CD4-positive, alpha-beta memory T cell (primary cell): ENCODE data around the gene RAB13. TPM values are rescaled to one million over a fixed set of nuclear protein-coding genes. Genes with fewer than 3 reads are reported as not detected.
A peak's percentile ranks its signal among the peaks of the same experiment; 100 is the strongest.

Experiments
- CTCF ChIA-PET: fragments of 350-600 bp; sonication (Branson Sonifier 250); formaldehyde crosslinking; loops from one replicate; lab custom pipeline; 2021; ENCODE audit warnings: inconsistent platforms; ENCODE audit not compliant: partially characterized antibody; lab: Charles Lee
- POLR2A ChIA-PET: fragments of 350-600 bp; sonication (Branson Sonifier 250); formaldehyde crosslinking; loops from one replicate; lab custom pipeline; 2021; ENCODE audit not compliant: partially characterized antibody; lab: Charles Lee
- DNase-seq, 5 donors: peaks; one replicate each; pipeline versions ENCODE4 v3.0.0 to v3.0.0-alpha.2; 2020 to 2022; ENCODE audit warnings: mixed read lengths in 1 of 5
- H3K27ac ChIP-seq: one replicate; pipeline ENCODE4 v1.7.0; 2013; ENCODE audit warnings: low read depth, low read length
- H3K27me3 ChIP-seq: 2 replicates; pipeline ENCODE4 v1.7.0; 2013; ENCODE audit warnings: mild to moderate bottlenecking, low read length, moderate library complexity; ENCODE audit not compliant: insufficient read depth
- H3K36me3 ChIP-seq: 2 replicates; pipeline ENCODE4 v1.7.0; 2013; ENCODE audit warnings: mild to moderate bottlenecking, low read length, moderate library complexity; ENCODE audit not compliant: insufficient read depth
- H3K4me1 ChIP-seq: 2 replicates; pipeline ENCODE4 v1.7.0; 2013; ENCODE audit warnings: mild to moderate bottlenecking, low read length, moderate library complexity; ENCODE audit not compliant: insufficient read depth
- H3K4me3 ChIP-seq, 2 donors: one replicate each; pipeline ENCODE4 v1.7.0; 2013; ENCODE audit warnings: low read length in 2 of 2, mild to moderate bottlenecking in 1 of 2
- H3K9me3 ChIP-seq, 2 donors: one replicate each; pipeline ENCODE4 v1.7.0; 2013; ENCODE audit warnings: low read length in 2 of 2, control low read depth in 1 of 2; ENCODE audit not compliant: control insufficient read depth in 1 of 2
- H3K27ac Mint-ChIP-seq, 7 donors: one replicate each; pipeline ENCODE4 v1.8.0; 2020 to 2021; ENCODE audit warnings: mixed read lengths in 7 of 7, mild to moderate bottlenecking in 6 of 7, inconsistent platforms in 3 of 7, moderate library complexity in 3 of 7
- H3K27me3 Mint-ChIP-seq, 2 donors: one replicate each; pipeline ENCODE4 v1.8.0; 2020 to 2021; ENCODE audit warnings: mixed read lengths in 2 of 2
- H3K36me3 Mint-ChIP-seq, 2 donors: one replicate each; pipeline ENCODE4 v1.8.0; 2020 to 2021; ENCODE audit warnings: mixed read lengths in 2 of 2, inconsistent platforms in 1 of 2, mild to moderate bottlenecking in 1 of 2
- H3K4me1 Mint-ChIP-seq, 4 donors: one replicate each; pipeline ENCODE4 v1.8.0; 2020 to 2021; ENCODE audit warnings: mixed read lengths in 4 of 4, mild to moderate bottlenecking in 1 of 4
- H3K4me3 Mint-ChIP-seq, 8 donors: one replicate each; pipeline ENCODE4 v1.8.0; 2020 to 2021; ENCODE audit warnings: mixed read lengths in 8 of 8, mild to moderate bottlenecking in 7 of 8, moderate library complexity in 6 of 8, inconsistent platforms in 3 of 8
- H3K9me3 Mint-ChIP-seq, 8 donors: one replicate each; pipeline ENCODE4 v1.8.0; 2020 to 2021; ENCODE audit warnings: mixed read lengths in 8 of 8, mild to moderate bottlenecking in 5 of 8, inconsistent platforms in 3 of 8, moderate library complexity in 1 of 8
- intact Hi-C: fragments of 100-400 bp; cut with micrococcal nuclease; formaldehyde crosslinking; loops from one replicate; pipeline ENCODE4 v1.15.1; 2023
- polyA plus RNA-seq, 2 donors: library from polyadenylated mRNA; unstranded; fragments of 300-500 nt; fragmentation: Illumina TruSeq; gene quantifications; one replicate each; pipeline ENCODE4 v1.2.3, GENCODE V29; 2021
- total RNA-seq, 2 experiments: library from RNA; stranded (reverse); gene quantifications; one replicate each; pipeline ENCODE4 v1.2.3, GENCODE V29; 2021

The RAB13 gene
- total and polyA plus RNA-seq, 4 experiments from 2014 or later, result 0.47 TPM; not detected in 3

DNA sequence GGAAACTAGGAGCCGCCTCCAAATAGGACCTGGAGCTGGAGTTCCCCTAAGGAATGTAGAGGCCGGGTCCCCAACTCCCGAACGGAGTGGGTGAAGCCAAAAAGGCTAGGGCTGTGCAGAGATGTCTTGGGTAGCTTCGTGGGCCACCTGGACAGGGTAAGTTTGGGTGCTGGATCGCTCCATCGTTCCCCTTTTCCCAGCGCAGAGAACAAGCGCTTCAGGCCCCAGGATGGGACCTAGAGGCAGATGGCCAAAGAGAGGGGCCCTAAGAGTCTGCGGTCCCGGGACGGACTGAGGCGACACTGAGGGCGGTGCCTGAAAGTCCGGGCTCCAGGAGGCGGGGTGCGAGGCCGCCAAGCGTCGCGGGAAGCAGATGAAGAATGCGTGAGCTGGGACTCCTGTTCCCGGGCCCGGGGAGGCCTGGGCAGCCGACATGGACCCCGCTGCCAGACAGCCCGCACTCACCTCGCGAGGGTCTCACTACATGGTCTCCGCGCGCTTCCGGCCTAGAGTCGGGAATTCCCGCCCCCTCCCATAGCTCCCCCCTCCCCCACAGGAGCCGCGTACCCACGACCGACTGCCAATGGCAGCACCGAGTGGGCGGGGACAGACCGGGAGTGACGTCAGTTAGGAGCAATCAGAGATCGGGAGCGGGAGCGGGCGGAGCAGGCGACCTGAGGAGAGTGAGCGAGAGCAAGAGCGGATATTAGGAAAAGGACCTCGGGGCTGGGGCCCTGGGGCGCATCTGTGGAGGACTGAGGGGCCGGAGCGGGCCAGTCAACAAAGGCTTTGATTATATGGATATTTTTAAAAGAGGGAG, 22.9 kb downstream of the RAB13 start, which contains the start of gene SLC39A1:
Gene SLC39A1, minus strand, starts transcription at position 508 of the 820 bp plus-strand sequence. CDS start 822 bp downstream, outside the sequence.
- Histone ChIP-seq H3K27me3 (no peaks in the 10 kb centered on the region), H3K4me3 (peak within 1 kb of the TSS; percentile 55 to 80), H3K9me3 (no peaks in the 10 kb centered on the region), H3K27ac (peak within 1 kb of the TSS; percentile 91), H3K4me1 (peaks cover 54% of the 10 kb centered on the region), H3K36me3 (no peaks in the 10 kb centered on the region)
- ChIA-PET POLR2A (interaction anchor here (0.6 to 3.3 kb wide), 15 partner anchors 9 to 442 kb away, joined by 3 to 70 read pairs (median 5); partner anchors contain the start of genes DENND4B, GATAD2B, JTB and RPS27), CTCF (interaction anchor here (1.6 to 8.4 kb wide), 5 partner anchors 13 to 40 kb away, joined by 5 to 70 read pairs (median 12); partner anchors contain the start of genes DENND4B, JTB and RAB13)
- peak; percentile 87 to 97 (median 89) for DNase-seq
- intact Hi-C loops, result loop anchor here (1.0 kb wide), 1 partner anchor 40 kb away; no protein-coding TSS in a partner anchor
- peaks cover 39 to 66% (median 54%) of the 10 kb centered on the region in 4 donors for H3K4me1 Mint-ChIP-seq
- peaks cover 0 to 30% of the 10 kb centered on the region in 2 donors for H3K36me3 Mint-ChIP-seq
- peak within 1 kb of the TSS; percentile 86 to 98 (median 97) for H3K27ac Mint-ChIP-seq
- H3K9me3 Mint-ChIP-seq, result no peaks in the 10 kb centered on the region
- peak within 1 kb of the TSS; percentile 90 to 98 (median 94) for H3K4me3 Mint-ChIP-seq
- no peaks in the 10 kb centered on the region for H3K27me3 Mint-ChIP-seq

DNA sequence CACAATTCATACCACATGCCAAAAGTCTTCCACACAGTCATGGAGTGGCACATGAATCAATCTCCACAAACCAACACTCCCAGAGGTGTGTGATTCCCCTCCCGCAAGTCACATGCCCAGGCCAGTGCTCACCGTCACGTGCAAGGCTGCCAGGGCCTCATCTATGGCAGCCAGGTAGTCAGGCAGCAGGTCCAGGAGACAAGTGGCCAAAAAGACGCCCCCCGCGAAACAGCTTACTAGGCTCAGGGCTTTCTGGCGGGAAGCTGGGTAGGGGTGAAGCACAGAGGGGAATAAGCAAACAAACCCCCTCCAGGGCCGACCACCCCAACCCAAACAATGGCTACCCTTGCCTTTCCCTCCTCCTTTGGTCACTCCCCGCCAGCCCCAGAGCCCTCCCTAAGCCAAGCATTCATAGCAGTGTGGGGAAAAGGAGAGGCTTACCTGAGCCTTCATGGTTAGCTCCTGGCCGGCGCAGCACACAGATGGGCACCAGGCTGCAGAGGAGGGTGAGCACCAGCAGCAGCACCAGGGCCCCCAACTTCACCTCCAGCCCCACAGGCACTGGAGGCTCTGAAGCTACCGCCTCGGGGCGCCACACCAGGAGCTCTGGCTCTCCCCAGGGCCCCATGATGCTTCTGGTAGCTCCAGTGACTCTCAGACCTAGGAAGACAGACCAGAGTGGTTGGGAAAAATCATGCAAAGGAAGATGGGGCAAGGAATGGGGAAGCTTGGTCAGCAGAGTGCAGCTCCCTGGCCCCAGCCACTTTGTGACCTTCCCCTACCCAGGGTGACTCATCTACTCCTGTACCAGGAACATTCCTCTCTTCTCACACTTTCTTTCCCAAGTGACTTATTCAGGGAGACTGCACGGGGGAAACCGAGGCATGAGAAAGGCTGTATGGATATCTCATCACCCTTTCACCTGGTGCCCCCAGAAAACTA, 23.8 kb downstream of the RAB13 start:
- Histone ChIP-seq H3K4me3 (peak overlapping the region; percentile 55 to 80), H3K27ac (peak overlapping the region; percentile 91), H3K4me1 (peaks cover 48% of the 10 kb centered on the region), H3K9me3 (no peaks in the 10 kb centered on the region), H3K36me3 (no peaks in the 10 kb centered on the region), H3K27me3 (no peaks in the 10 kb centered on the region)
- peaks cover 0 to 34% of the 10 kb centered on the region in 2 donors for H3K36me3 Mint-ChIP-seq
- no peaks in the 10 kb centered on the region for H3K27me3 Mint-ChIP-seq
- ChIA-PET POLR2A (interaction anchor here (1.0 to 3.3 kb wide), 14 partner anchors 8 to 187 kb away, joined by 3 to 70 read pairs (median 6); partner anchors contain the start of genes DENND4B, GATAD2B, JTB and RPS27), CTCF (interaction anchor here (1.6 to 8.4 kb wide), 5 partner anchors 14 to 39 kb away, joined by 5 to 70 read pairs (median 12); partner anchors contain the start of genes DENND4B, JTB and RAB13)
- peak overlapping the region; percentile 90 to 98 (median 94) for H3K4me3 Mint-ChIP-seq
- intact Hi-C loops, result loop anchor here (1.0 kb wide), 1 partner anchor 39 kb away; no protein-coding TSS in a partner anchor
- H3K27ac Mint-ChIP-seq, result peak overlapping the region; percentile 86 to 98 (median 97)
- no peaks in the 10 kb centered on the region for H3K9me3 Mint-ChIP-seq
- DNase-seq, result no peak
- peaks cover 37 to 66% (median 50%) of the 10 kb centered on the region in 4 donors for H3K4me1 Mint-ChIP-seq

- H3K36me3 Mint-ChIP-seq, result peaks cover 0 to 27% of the 10 kb centered on the region in 2 donors
- DNase-seq, result no peak
- Histone ChIP-seq H3K4me1 (peaks cover 53% of the 10 kb centered on the region), H3K27me3 (no peaks in the 10 kb centered on the region), H3K36me3 (no peaks in the 10 kb centered on the region), H3K27ac (no peak overlapping the region), H3K9me3 (no peaks in the 10 kb centered on the region), H3K4me3 (no peak overlapping the region)
- CTCF ChIA-PET, result interaction anchor here (0.6 to 8.4 kb wide), 2 partner anchors 25 to 375 kb away, joined by 3 to 70 read pairs; partner anchors contain the start of gene RAB13
- no peaks in the 10 kb centered on the region for H3K27me3 Mint-ChIP-seq
- H3K27ac Mint-ChIP-seq, result peak overlapping the region in 6 of 7 donors; percentile 0 to 88 (median 58)
- peaks cover 38 to 66% (median 52%) of the 10 kb centered on the region in 4 donors for H3K4me1 Mint-ChIP-seq
- no peaks in the 10 kb centered on the region for H3K9me3 Mint-ChIP-seq
- POLR2A ChIA-PET, result interaction anchor here (1.0 to 8.6 kb wide), 3 partner anchors 15 to 29 kb away, joined by 3 to 142 read pairs (median 87); partner anchors contain the start of genes DENND4B, JTB and RPS27
- peak overlapping the region in 6 of 8 donors; percentile 2 to 51 (median 9) for H3K4me3 Mint-ChIP-seq
- intact Hi-C loops, result no loop called here
Observed at GRCh38 chr1:153961421-153961820, 24.7 kb downstream of the RAB13 start.

- H3K36me3 Mint-ChIP-seq, result peaks cover 0 to 28% of the 10 kb centered on the region in 2 donors
- peak overlapping the region in 3 of 7 donors; percentile 60 to 99 (median 91) for H3K27ac Mint-ChIP-seq
- Histone ChIP-seq H3K4me3 (no peak overlapping the region), H3K36me3 (no peaks in the 10 kb centered on the region), H3K4me1 (peaks cover 54% of the 10 kb centered on the region), H3K27ac (no peak overlapping the region), H3K9me3 (no peaks in the 10 kb centered on the region), H3K27me3 (no peaks in the 10 kb centered on the region)
- no peaks in the 10 kb centered on the region for H3K27me3 Mint-ChIP-seq
- ChIA-PET CTCF (no interaction called here), POLR2A (interaction anchor here (0.6 to 8.6 kb wide), 6 partner anchors 12 to 36 kb away, joined by 3 to 142 read pairs (median 10); partner anchors contain the start of genes DENND4B, JTB and RPS27)
- intact Hi-C loops, result no loop called here
- H3K4me3 Mint-ChIP-seq, result peak overlapping the region in 2 of 8 donors; percentile 1 to 18
- no peaks in the 10 kb centered on the region for H3K9me3 Mint-ChIP-seq
- no peak for DNase-seq
- peaks cover 40 to 69% (median 53%) of the 10 kb centered on the region in 4 donors for H3K4me1 Mint-ChIP-seq
Observed at GRCh38 chr1:153960206-153960605, 25.9 kb downstream of the RAB13 start.

DNA sequence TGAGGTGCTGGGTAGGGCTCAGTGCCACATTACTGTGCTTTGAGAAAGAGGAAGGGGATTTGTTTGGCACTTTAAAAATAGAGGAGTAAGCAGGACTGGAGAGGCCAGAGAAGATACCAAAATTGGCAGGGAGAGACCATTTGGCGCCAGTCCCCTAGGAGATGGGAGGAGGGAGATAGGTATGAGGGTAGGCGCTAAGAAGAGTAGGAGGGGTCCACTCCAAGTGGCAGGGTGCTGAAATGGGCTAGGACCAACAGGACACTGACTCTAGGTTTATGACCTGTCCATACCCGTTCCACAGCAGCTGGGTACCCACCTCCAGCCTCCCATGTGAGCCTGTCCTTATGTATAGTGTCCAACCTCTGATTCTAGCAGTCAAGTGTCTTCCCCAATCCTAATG, 26.7 kb downstream of the RAB13 start:
- Histone ChIP-seq H3K4me1 (peaks cover 60% of the 10 kb centered on the region), H3K27ac (peak overlapping the region; percentile 90), H3K9me3 (no peaks in the 10 kb centered on the region), H3K4me3 (no peak overlapping the region), H3K36me3 (peaks cover 6% of the 10 kb centered on the region), H3K27me3 (no peaks in the 10 kb centered on the region)
- peaks cover 43 to 74% (median 57%) of the 10 kb centered on the region in 4 donors for H3K4me1 Mint-ChIP-seq
- no peaks in the 10 kb centered on the region for H3K27me3 Mint-ChIP-seq
- no peaks in the 10 kb centered on the region for H3K9me3 Mint-ChIP-seq
- POLR2A ChIA-PET, result interaction anchor here (0.6 to 8.6 kb wide), 9 partner anchors 8 to 37 kb away, joined by 3 to 142 read pairs (median 10); partner anchors contain the start of genes CREB3L4, DENND4B, GATAD2B and JTB
- H3K36me3 Mint-ChIP-seq, result peaks cover under 1 to 30% of the 10 kb centered on the region in 2 donors
- H3K27ac Mint-ChIP-seq, result peak overlapping the region in 5 of 7 donors; percentile 60 to 99 (median 86)
- no peak for DNase-seq
- CTCF ChIA-PET, result interaction anchor here (4.3 kb wide), 1 partner anchor 14 kb away, joined by 31 read pairs; the partner anchor contains the start of gene DENND4B
- intact Hi-C loops, result loop anchor here (2.0 to 5.0 kb wide), 2 partner anchors 27 to 177 kb away; partner anchors contain the start of gene RAB13
- H3K4me3 Mint-ChIP-seq, result peak overlapping the region in 1 of 8 donors; percentile 18

DNA sequence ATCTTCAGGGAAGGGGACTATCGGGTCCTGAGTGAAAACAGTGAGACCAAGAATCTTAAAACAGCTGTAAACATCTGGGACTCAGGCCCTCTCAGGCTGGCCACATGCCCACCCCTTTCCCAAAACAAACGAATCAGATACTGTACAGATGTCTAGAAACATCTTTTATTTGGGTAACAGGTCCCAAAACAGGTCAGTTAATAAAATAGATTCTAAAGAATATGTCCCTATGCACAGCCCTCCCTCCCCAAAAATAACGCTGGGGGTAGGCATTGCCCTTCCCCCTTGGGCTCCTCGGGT, 27.2 kb downstream of the RAB13 start:
- Mint-ChIP-seq H3K9me3 (no peaks in the 10 kb centered on the region), H3K4me1 (peaks cover 44 to 75% (median 59%) of the 10 kb centered on the region in 4 donors), H3K27ac (peak overlapping the region; percentile 88 to 99 (median 97)), H3K27me3 (no peaks in the 10 kb centered on the region), H3K4me3 (peak overlapping the region; percentile 9 to 99 (median 99)), H3K36me3 (peaks cover 6 to 35% of the 10 kb centered on the region in 2 donors)
- no peak for DNase-seq
- peaks cover 60% of the 10 kb centered on the region for H3K4me1 ChIP-seq
- CTCF ChIA-PET, result interaction anchor here (0.8 to 4.3 kb wide), 3 partner anchors 9 to 17 kb away, joined by 3 to 31 read pairs (median 11); partner anchors contain the start of genes CREB3L4 and DENND4B
- peak overlapping the region; percentile 90 for H3K27ac ChIP-seq
- no peak overlapping the region for H3K4me3 ChIP-seq
- no peaks in the 10 kb centered on the region for H3K27me3 ChIP-seq
- peaks cover 9% of the 10 kb centered on the region for H3K36me3 ChIP-seq
- POLR2A ChIA-PET, result interaction anchor here (1.0 to 8.6 kb wide), 10 partner anchors 8 to 325 kb away, joined by 3 to 142 read pairs (median 10); partner anchors contain the start of genes CHTOP, CREB3L4, DENND4B and GATAD2B
- intact Hi-C loops, result loop anchor here (1.0 to 5.0 kb wide), 6 partner anchors 8 to 177 kb away; partner anchors contain the start of genes CREB3L4, JTB and RAB13
- H3K9me3 ChIP-seq, result no peaks in the 10 kb centered on the region
